RWPE1 (cell line): ENCODE data around the gene KDSR.
A peak's percentile ranks its signal among the peaks of the same experiment; 100 is the strongest.
"Not testable (repeated sequence)": the region's sequence is repeated elsewhere in the genome, so short reads cannot be mapped to it uniquely, and the experiment has no call there.

Source experiments
- CTCF ChIA-PET: fragments of 350-600 bp; sonication (Branson Sonifier 250); formaldehyde crosslinking; extraction: SDS; loops from one replicate; lab custom pipeline; 2021; lab: Yijun Ruan, JAX
- POLR2A ChIA-PET: fragments of 400-600 bp; formaldehyde crosslinking; extraction: SDS; loops from one replicate; lab custom pipeline; 2020; ENCODE audit warnings: antibody characterized with exemption; ENCODE audit not compliant: low non-redundant PET; lab: Yijun Ruan, JAX
- DNase-seq: peaks from one replicate; pipeline ENCODE4 v3.0.0; 2012; ENCODE audit warnings: low spot score
- H3K27ac ChIP-seq: fragments of 450-650 bp; 2 replicates; pipeline ENCODE4 v1.5.1; 2017
- CTCF ChIP-seq: fragments of 450-650 bp; conservative IDR thresholded peaks from 2 replicates; pipeline ENCODE4 v1.5.1; 2017; ENCODE audit warnings: low read depth, mild to moderate bottlenecking

Gene KDSR

GRCh38 chr18:63374540-63374939 lies 7.5 kb upstream of the KDSR start:
- POLR2A ChIA-PET = no interaction called here
- no peak for DNase-seq
- TF ChIP-seq CTCF = no peak
- CTCF ChIA-PET = no interaction called here
- no peak overlapping the region for H3K27ac ChIP-seq

DNA sequence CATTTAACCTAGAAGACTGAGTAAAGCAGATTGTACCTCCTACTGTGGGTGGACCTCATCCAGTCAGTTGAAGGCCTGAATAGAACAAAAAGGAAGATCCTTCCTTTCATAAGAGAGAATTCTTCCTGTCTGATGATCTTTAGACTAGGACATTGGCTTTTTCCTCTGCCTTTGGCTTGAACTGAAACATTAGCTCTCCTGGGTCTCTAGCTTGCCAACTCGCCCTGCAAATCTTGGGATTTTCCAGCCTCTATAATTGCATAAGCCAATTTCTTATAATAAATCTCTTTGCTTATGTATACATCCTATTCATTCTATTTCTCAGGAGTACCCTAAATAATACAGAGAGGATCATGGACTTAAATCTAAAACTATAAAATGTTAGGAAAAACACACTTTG lies 6.2 kb upstream of the KDSR start:
- ChIA-PET CTCF (interaction anchor here (0.7 kb wide), 1 partner anchor 23 kb away, joined by 4 read pairs; no protein-coding TSS in a partner anchor), POLR2A (no interaction called here)
- no peak for DNase-seq
- no peak for TF ChIP-seq CTCF
- H3K27ac ChIP-seq = no peak overlapping the region

DNA sequence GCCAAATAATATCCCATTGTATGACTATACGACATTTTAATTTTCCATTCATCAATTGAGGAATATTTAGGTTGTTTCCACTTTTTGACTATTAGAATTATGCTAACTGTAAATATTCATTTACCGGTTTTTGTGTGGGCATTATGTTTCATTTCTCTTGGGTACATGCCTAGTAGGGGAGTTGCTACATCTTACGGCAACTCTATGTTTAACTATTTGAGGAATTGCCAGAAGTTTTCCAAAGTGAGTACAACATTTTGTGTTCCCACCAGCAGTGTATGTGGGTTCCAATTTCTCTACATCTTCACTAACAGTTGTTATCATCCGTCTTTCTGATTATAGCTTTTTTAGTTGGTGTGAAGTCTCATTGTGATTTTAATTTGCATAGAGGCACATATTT lies 1.6 kb upstream of the KDSR start:
- no peak for TF ChIP-seq CTCF
- CTCF ChIA-PET = no interaction called here
- POLR2A ChIA-PET = no interaction called here
- DNase-seq = no peak
- no peak overlapping the region for H3K27ac ChIP-seq

DNA sequence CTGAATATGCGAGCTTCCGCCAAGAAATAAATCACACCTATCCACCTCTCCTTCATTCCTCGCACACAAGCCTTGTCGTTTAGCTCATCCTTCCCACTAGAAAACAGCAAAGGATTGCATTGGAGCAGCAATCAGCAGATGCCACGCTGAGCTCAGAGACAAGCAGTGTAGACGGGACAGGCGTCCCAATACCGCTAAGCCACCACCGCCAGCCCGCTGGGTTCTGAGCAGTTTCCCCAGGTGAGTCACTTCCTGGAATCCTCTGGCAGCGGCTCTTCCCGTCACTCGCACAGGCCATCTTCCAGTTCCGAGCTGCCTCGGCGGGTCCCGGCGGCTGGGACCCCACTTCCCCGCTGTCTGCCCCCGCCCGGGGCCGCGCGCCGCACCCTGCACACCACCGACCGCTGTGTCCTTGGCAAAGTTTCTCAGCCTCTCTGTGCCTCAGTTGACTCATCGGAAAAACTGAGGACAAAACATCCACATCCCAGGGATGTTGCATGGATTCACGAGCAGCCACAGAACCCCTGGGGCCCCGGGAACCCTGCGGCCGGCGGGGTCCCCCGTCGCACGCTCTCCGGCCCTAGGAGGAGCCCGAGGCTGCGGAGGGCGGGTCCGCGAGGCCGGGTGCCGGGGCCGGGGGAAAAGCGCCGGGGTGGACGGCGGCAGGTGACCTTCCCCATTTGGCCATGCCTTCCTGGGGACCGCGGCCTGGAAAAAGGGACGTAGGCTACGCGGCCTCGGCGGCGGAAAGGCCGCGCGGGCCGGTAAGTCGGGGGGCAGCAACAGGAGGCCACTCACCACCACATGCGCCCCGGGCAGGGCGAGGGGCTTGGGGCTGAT lies 573 bp downstream of the KDSR start:
- peak overlapping the region; percentile 97 for H3K27ac ChIP-seq
- ChIA-PET CTCF (no interaction called here), POLR2A (interaction anchor here (0.6 to 0.8 kb wide), 2 partner anchors 78 to 99 kb away, joined by 3 read pairs; no protein-coding TSS in a partner anchor)
- DNase-seq = peak; percentile 84
- no peak for TF ChIP-seq CTCF

DNA sequence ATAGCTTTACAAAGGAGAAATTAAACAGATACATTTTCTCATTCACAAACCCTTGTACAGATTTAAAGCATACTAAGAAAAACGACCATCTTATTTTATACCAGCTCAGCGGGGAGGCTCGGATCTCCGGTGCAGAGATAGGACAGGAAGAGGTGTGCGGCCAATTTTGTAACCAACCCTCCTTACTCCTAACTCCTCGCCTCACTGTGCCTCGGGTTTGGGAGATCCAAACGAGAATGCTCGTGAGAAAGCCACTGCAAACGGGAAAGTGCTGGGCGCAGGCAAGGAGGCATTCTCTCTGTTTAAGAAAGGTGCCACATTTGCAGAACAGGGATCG lies 1.2 kb downstream of the KDSR start:
- TF ChIP-seq CTCF = no peak
- H3K27ac ChIP-seq = peak overlapping the region; percentile 97
- CTCF ChIA-PET = no interaction called here
- no peak for DNase-seq
- POLR2A ChIA-PET = interaction anchor here (0.6 to 0.8 kb wide), 2 partner anchors 79 to 99 kb away, joined by 3 read pairs; no protein-coding TSS in a partner anchor

DNA sequence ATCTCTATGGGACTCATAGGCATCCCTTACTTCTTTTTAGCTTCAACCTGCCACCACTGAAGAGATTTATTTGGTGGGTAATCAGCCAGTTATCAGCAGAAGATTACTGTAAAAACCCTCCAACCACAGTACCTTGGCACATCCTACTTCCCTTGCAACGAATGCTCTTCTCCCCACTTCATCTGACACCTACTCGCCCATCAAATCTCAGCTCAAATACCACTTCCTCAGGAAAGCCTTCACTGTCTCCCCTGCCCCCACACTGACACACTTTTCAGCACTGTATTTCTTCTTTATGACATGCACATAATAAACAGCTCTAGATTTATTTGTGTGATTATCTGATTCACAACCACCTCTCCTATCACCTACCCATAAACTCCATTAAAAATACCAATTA lies 3.1 kb downstream of the KDSR start:
- no peak overlapping the region for H3K27ac ChIP-seq
- no peak for TF ChIP-seq CTCF
- ChIA-PET POLR2A (no interaction called here), CTCF (no interaction called here)
- no peak for DNase-seq

DNA sequence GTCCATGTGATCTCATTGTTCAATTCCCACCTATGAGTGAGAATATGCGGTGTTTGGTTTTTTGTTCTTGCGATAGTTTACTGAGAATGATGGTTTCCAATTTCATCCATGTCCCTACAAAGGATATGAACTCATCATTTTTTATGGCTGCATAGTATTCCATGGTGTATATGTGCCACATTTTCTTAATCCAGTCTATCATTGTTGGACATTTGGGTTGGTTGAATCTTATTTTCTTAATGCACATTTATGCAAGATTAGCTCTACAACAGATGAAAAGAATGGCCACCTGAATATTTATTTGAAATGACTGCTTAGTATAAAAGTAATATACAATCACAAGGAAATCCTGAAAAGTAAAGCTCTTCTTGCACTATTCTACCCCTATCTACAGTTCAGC lies 3.6 kb downstream of the KDSR start:
- CTCF ChIA-PET, DNase-seq, POLR2A ChIA-PET, H3K27ac ChIP-seq: not testable (repeated sequence)
